MCF 10A (cell line): ENCODE data around the gene PLG. TPM values are rescaled to one million over a fixed set of nuclear protein-coding genes. Genes with fewer than 3 reads are reported as not detected.
A peak's percentile ranks its signal among the peaks of the same experiment; 100 is the strongest.

Source experiments
- BruUV-seq: library from RNA; stranded (reverse); fragments of 400-500 nt; replicated peaks from 2 replicates; lab custom pipeline; 2021; lab: Mats Ljungman, UMichigan
- CTCF ChIA-PET: fragments of 300-600 bp; sonication (Branson Sonifier 250); formaldehyde crosslinking; extraction: SDS; loops from one replicate; lab custom pipeline; 2021; ENCODE audit warnings: antibody characterized with exemption, inconsistent platforms; lab: Yijun Ruan, JAX
- POLR2A ChIA-PET: fragments of 300-600, 350-650 bp; sonication (Branson Sonifier 250); formaldehyde crosslinking; extraction: SDS; loops from one replicate; lab custom pipeline; 2020; ENCODE audit warnings: antibody characterized with exemption, inconsistent platforms; lab: Yijun Ruan, JAX
- DNase-seq: peaks from one replicate; pipeline ENCODE4 v3.0.0-alpha.2; 2018; ENCODE audit not compliant: unreplicated experiment
- H3K27ac Mint-ChIP-seq: one replicate; pipeline ENCODE4 v1.8.0; 2022; ENCODE audit warnings: mild to moderate bottlenecking, low read depth, mixed read lengths; ENCODE audit not compliant: unreplicated experiment
- H3K27me3 Mint-ChIP-seq: one replicate; pipeline ENCODE4 v1.8.0; 2022; ENCODE audit warnings: mixed read lengths; ENCODE audit not compliant: insufficient read depth, unreplicated experiment
- H3K36me3 Mint-ChIP-seq: one replicate; pipeline ENCODE4 v1.8.0; 2022; ENCODE audit warnings: mild to moderate bottlenecking, moderate library complexity, mixed read lengths; ENCODE audit not compliant: insufficient read depth, unreplicated experiment
- H3K4me1 Mint-ChIP-seq: one replicate; pipeline ENCODE4 v1.8.0; 2022; ENCODE audit warnings: mixed read lengths; ENCODE audit not compliant: insufficient read depth, unreplicated experiment
- H3K4me3 Mint-ChIP-seq: one replicate; pipeline ENCODE4 v1.8.0; 2022; ENCODE audit warnings: mild to moderate bottlenecking, moderate library complexity, mixed read lengths; ENCODE audit not compliant: unreplicated experiment
- H3K9me3 Mint-ChIP-seq: one replicate; pipeline ENCODE4 v1.8.0; 2022; ENCODE audit warnings: mixed read lengths; ENCODE audit not compliant: unreplicated experiment
- CTCF ChIP-seq: fragments of 200-600 bp; IDR thresholded peaks from one replicate; pipeline ENCODE4 v1.8.0; 2022; ENCODE audit warnings: antibody characterized with exemption, mild to moderate bottlenecking; ENCODE audit not compliant: unreplicated experiment
- intact Hi-C: fragments of 100-400 bp; cut with micrococcal nuclease; formaldehyde crosslinking; loops from 2 replicates; pipeline ENCODE4 v1.14.1; 2022
- total RNA-seq: library from RNA; stranded (reverse); gene quantifications from 2 replicates; pipeline ENCODE4 v1.2.3, GENCODE V29; 2022

The PLG gene
- total RNA-seq, 1 experiment from 2014 or later: not detected

DNA sequence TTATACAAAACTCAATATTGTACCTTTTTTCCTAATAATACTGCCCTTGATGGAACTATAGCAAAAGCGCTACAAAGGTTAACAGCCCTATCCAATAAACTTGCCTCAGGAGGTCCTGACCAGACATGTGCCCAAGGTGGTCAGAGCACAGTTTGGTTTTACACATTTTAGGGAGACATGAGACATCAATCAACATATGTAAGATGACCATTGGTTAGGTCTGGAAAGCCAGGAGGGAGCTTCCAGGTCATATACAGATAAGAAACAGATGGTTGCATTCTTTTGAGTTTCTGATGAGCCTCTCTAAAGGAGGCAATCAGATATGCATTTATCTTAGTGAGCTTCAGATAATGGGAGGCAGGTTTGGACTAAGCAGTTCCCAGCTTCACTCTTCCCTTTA lies 91.6 kb downstream of the PLG start:
- BruUV-seq: no TSS peak
- Mint-ChIP-seq H3K27ac (no peak overlapping the region), H3K36me3 (no peaks in the 10 kb centered on the region), H3K4me1 (peaks cover 23% of the 10 kb centered on the region), H3K27me3 (no peaks in the 10 kb centered on the region), H3K4me3 (no peak overlapping the region), H3K9me3 (no peaks in the 10 kb centered on the region)
- intact Hi-C loops: no loop called here
- DNase-seq: no peak
- POLR2A ChIA-PET: interaction anchor here (1.1 kb wide), 1 partner anchor 11 kb away, joined by 3 read pairs; no protein-coding TSS in a partner anchor
- TF ChIP-seq CTCF: no peak
- CTCF ChIA-PET: interaction anchor here (1.4 kb wide), 1 partner anchor 132 kb away, joined by 4 read pairs; no protein-coding TSS in a partner anchor

GRCh38 chr6:160795721-160796120 lies 93.7 kb downstream of the PLG start:
- Mint-ChIP-seq H3K4me1 (peaks cover 16% of the 10 kb centered on the region), H3K27me3 (no peaks in the 10 kb centered on the region), H3K27ac (no peak overlapping the region), H3K4me3 (no peak overlapping the region), H3K36me3 (no peaks in the 10 kb centered on the region), H3K9me3 (no peaks in the 10 kb centered on the region)
- intact Hi-C loops: no loop called here
- peak; percentile 28 for DNase-seq
- POLR2A ChIA-PET: interaction anchor here (0.9 kb wide), 1 partner anchor 13 kb away, joined by 3 read pairs; no protein-coding TSS in a partner anchor
- BruUV-seq: no TSS peak
- CTCF ChIA-PET: no interaction called here
- TF ChIP-seq CTCF: no peak

DNA sequence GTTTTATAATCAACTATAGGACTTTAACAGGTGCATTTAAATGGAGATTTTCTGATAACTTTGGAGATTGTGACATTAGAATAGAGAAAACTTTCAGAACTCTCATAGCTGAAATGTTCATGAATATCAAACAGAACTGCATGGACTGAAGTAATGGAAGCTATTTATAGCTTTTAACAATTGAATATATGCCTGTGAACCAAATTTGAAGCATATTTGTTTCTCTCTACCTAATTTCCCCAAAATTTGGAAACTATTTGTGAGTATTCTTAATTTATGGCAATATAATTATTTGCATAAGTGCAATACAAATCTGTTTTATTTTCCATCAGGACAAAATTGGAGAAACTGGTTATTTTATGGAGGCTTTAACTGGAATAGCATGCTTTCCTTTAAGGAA lies 96.6 kb downstream of the PLG start:
- no TSS peak for BruUV-seq
- no peaks in the 10 kb centered on the region for H3K4me1 Mint-ChIP-seq
- CTCF ChIA-PET: interaction anchor here (1.1 kb wide), 1 partner anchor 118 kb away, joined by 5 read pairs; no protein-coding TSS in a partner anchor
- no peaks in the 10 kb centered on the region for H3K27me3 Mint-ChIP-seq
- H3K9me3 Mint-ChIP-seq: no peaks in the 10 kb centered on the region
- DNase-seq: no peak
- no peaks in the 10 kb centered on the region for H3K36me3 Mint-ChIP-seq
- H3K4me3 Mint-ChIP-seq: no peak overlapping the region
- intact Hi-C loops: no loop called here
- TF ChIP-seq CTCF: no peak
- POLR2A ChIA-PET: interaction anchor here (0.7 kb wide), 1 partner anchor 575 kb away, joined by 3 read pairs; no protein-coding TSS in a partner anchor
- H3K27ac Mint-ChIP-seq: no peak overlapping the region

DNA sequence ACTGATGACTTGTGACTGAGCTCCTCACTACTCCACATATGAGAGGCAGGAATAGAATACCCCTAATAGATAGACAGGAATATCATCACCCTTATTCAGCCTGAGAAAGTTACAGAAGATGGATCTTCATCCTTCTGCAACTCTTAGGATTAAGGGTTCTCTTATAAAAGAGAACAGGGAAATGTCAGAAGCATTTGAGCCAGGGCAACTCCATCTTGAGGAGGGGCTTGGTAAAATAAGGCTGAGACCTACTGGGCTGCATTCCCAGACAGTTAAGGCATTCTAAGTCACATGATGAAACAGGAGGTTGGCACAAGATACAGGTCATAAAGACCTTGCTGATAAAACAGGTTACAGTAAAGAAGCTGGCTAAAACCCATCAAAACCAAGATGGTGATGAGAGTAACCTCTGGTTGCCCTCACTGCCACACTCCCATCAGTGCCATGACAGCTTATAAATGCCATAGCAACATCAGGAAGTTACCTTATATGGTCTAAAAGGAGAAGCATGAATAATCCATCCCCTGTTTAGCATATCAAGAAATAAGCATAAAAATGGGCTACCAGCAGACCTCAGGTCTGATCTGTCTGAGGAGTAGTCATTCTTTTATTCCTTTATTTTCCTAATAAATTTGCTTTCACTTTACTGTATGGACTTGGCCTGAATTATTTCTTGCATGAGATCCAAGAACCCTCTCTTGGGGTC lies 97.9 kb downstream of the PLG start:
- Mint-ChIP-seq H3K27ac (no peak overlapping the region), H3K27me3 (no peaks in the 10 kb centered on the region), H3K36me3 (no peaks in the 10 kb centered on the region), H3K9me3 (no peaks in the 10 kb centered on the region), H3K4me3 (no peak overlapping the region), H3K4me1 (no peaks in the 10 kb centered on the region)
- ChIA-PET POLR2A (no interaction called here), CTCF (no interaction called here)
- intact Hi-C loops: no loop called here
- no peak for DNase-seq
- no peak for TF ChIP-seq CTCF
- no TSS peak for BruUV-seq
